Astrocyte (in vitro differentiated cells and primary cell): ENCODE data around the gene AGTRAP. TPM values are rescaled to one million over a fixed set of nuclear protein-coding genes. Genes with fewer than 3 reads are reported as not detected.

Experiments
- DNase-seq: peaks from one replicate; pipeline ENCODE4 v3.0.0-alpha.2; 2010; ENCODE audit warnings: low read depth
- FAIRE-seq: peaks from 2 replicates; lab custom pipeline; 2011; peaks lifted over from hg19 to GRCh38; lab: Jason Lieb, UNC
- H2AFZ ChIP-seq: 2 replicates; pipeline ENCODE4 v1.6.0; 2012; ENCODE audit warnings: low read depth, low read length, inconsistent platforms
- H3K27ac ChIP-seq: 2 replicates; pipeline ENCODE4 v1.5.1; 2011; ENCODE audit warnings: low read depth, low read length, inconsistent platforms
- H3K27me3 ChIP-seq: 2 replicates; pipeline ENCODE4 v1.6.0; 2011; ENCODE audit warnings: low read length, inconsistent platforms; ENCODE audit not compliant: insufficient read depth
- H3K36me3 ChIP-seq: 2 replicates; pipeline ENCODE4 v1.5.1; 2011; ENCODE audit warnings: low read length, inconsistent platforms; ENCODE audit not compliant: insufficient read depth
- H3K4me1 ChIP-seq: 2 replicates; pipeline ENCODE4 v1.5.1; 2011; ENCODE audit warnings: low read length, inconsistent platforms; ENCODE audit not compliant: insufficient read depth
- H3K4me2 ChIP-seq: 2 replicates; pipeline ENCODE4 v1.6.0; 2012; ENCODE audit warnings: low read length, inconsistent platforms
- H3K4me3 ChIP-seq: 2 replicates; pipeline ENCODE4 v1.5.1; 2011; ENCODE audit warnings: low read depth, mild to moderate bottlenecking, low read length, inconsistent platforms; ENCODE audit not compliant: insufficient read depth
- H3K79me2 ChIP-seq: 2 replicates; pipeline ENCODE4 v1.6.0; 2012; ENCODE audit warnings: mild to moderate bottlenecking, low read length, inconsistent platforms; ENCODE audit not compliant: insufficient read depth
- H3K9ac ChIP-seq: 2 replicates; pipeline ENCODE4 v1.6.0; 2012; ENCODE audit warnings: mild to moderate bottlenecking, low read length, inconsistent platforms
- H3K9me3 ChIP-seq: 2 replicates; pipeline ENCODE4 v1.5.1; 2012; ENCODE audit warnings: low read depth, mild to moderate bottlenecking, low read length, inconsistent platforms; ENCODE audit not compliant: insufficient read depth
- H4K20me1 ChIP-seq: 2 replicates; pipeline ENCODE4 v1.6.0; 2012; ENCODE audit warnings: low read length, inconsistent platforms; ENCODE audit not compliant: insufficient read depth
- H3K27ac Mint-ChIP-seq: one replicate; pipeline ENCODE4 v1.8.0; 2021; ENCODE audit warnings: mild to moderate bottlenecking, mixed read lengths; ENCODE audit not compliant: unreplicated experiment
- H3K27me3 Mint-ChIP-seq: one replicate; pipeline ENCODE4 v1.8.0; 2021; ENCODE audit warnings: low read depth, mixed read lengths; ENCODE audit not compliant: unreplicated experiment
- H3K36me3 Mint-ChIP-seq: one replicate; pipeline ENCODE4 v1.8.0; 2021; ENCODE audit warnings: low read depth, mixed read lengths; ENCODE audit not compliant: unreplicated experiment
- H3K4me1 Mint-ChIP-seq: one replicate; pipeline ENCODE4 v1.8.0; 2021; ENCODE audit warnings: low read depth, mixed read lengths; ENCODE audit not compliant: unreplicated experiment
- H3K4me3 Mint-ChIP-seq: one replicate; pipeline ENCODE4 v1.8.0; 2021; ENCODE audit warnings: mild to moderate bottlenecking, moderate library complexity, mixed read lengths; ENCODE audit not compliant: unreplicated experiment
- H3K9me3 Mint-ChIP-seq: one replicate; pipeline ENCODE4 v1.8.0; 2021; ENCODE audit warnings: mild to moderate bottlenecking, mixed read lengths; ENCODE audit not compliant: unreplicated experiment
- EZH2 ChIP-seq: IDR thresholded peaks from 2 replicates; pipeline ENCODE4 v1.6.1; 2012; ENCODE audit warnings: mild to moderate bottlenecking, low read length, inconsistent platforms; ENCODE audit not compliant: insufficient read depth
- total RNA-seq: library from RNA; stranded (reverse); gene quantifications from 2 replicates; pipeline ENCODE4 v1.2.1, GENCODE V29; 2021
- TF ChIP-seq, protein P1 (sequence below): IDR thresholded peaks from 2 replicates; pipeline ENCODE4 v1.5.1; 2011; ENCODE audit warnings: low read depth, mild to moderate bottlenecking, inconsistent platforms, low read length, moderate library complexity; ENCODE audit not compliant: insufficient read depth

The AGTRAP gene
- total RNA-seq, 1 donor from 2014 or later: 38.7 TPM

DNA sequence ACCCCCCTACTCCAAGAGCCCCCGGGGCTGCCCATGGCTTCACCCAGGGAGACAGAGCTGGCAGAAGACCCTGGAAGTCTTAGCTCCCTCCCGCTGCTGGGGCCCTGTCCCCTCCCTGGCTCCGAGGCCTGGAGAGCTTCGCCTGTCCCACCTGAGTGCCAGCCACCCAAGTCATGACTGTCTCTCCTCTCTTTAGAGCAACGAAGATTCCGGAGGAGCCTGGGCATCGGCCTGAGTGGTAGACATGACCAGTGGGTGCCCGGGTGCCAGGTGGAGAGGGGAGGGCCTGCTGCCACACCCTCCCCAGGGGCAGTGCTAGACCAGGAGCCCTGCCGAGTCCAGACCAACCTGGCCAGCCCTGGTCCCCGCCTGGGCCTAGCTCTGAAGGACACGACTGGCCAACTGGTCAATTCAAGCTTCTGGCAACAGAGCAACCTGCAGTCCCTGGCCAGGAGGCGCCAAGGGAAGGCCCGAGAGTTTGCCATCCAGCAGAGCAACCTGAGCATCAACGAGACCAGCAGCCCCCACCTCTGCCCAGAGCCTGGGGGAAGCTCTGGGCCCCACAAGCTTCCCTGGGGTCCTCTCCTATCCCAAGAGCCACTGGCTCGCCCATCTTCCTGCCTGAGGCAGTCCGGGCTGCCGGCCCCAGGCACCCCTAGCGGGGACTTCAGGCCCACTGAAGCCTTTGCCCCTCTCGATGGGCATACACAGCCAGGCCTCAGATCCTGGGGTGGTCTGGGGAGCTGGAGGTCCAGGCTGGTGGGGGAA is 29.9 kb downstream of the AGTRAP start:
- H3K27me3 Mint-ChIP-seq: peaks cover 40% of the 10 kb centered on the region
- H3K36me3 Mint-ChIP-seq: peaks cover 2% of the 10 kb centered on the region
- H3K9me3 Mint-ChIP-seq: no peaks in the 10 kb centered on the region
- no peaks in the 10 kb centered on the region for H3K36me3 ChIP-seq
- H3K4me1 Mint-ChIP-seq: no peaks in the 10 kb centered on the region
- DNase-seq (no peak), FAIRE-seq (no peak)
- H3K4me3 ChIP-seq: no peak overlapping the region
- H4K20me1 ChIP-seq: no peaks in the 10 kb centered on the region
- no peaks in the 10 kb centered on the region for H3K9me3 ChIP-seq
- no peaks in the 10 kb centered on the region for H3K79me2 ChIP-seq
- no peak overlapping the region for H3K27ac Mint-ChIP-seq
- no peak overlapping the region for H2AFZ ChIP-seq
- no peak overlapping the region for H3K27ac ChIP-seq
- no peak overlapping the region for H3K4me2 ChIP-seq
- no peak for TF ChIP-seq EZH2
- TF ChIP-seq, protein P1, sequence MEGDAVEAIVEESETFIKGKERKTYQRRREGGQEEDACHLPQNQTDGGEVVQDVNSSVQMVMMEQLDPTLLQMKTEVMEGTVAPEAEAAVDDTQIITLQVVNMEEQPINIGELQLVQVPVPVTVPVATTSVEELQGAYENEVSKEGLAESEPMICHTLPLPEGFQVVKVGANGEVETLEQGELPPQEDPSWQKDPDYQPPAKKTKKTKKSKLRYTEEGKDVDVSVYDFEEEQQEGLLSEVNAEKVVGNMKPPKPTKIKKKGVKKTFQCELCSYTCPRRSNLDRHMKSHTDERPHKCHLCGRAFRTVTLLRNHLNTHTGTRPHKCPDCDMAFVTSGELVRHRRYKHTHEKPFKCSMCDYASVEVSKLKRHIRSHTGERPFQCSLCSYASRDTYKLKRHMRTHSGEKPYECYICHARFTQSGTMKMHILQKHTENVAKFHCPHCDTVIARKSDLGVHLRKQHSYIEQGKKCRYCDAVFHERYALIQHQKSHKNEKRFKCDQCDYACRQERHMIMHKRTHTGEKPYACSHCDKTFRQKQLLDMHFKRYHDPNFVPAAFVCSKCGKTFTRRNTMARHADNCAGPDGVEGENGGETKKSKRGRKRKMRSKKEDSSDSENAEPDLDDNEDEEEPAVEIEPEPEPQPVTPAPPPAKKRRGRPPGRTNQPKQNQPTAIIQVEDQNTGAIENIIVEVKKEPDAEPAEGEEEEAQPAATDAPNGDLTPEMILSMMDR: no peak
- H3K4me3 Mint-ChIP-seq: no peak overlapping the region
- H3K9ac ChIP-seq: no peak overlapping the region
- H3K4me1 ChIP-seq: no peaks in the 10 kb centered on the region
- H3K27me3 ChIP-seq: peaks cover 19% of the 10 kb centered on the region

GRCh38 chr1:11766429-11766776 is 30.5 kb downstream of the AGTRAP start:
- DNase-seq (no peak), FAIRE-seq (no peak)
- peaks cover 35% of the 10 kb centered on the region for H3K27me3 Mint-ChIP-seq
- no peaks in the 10 kb centered on the region for H4K20me1 ChIP-seq
- no peak overlapping the region for H3K27ac Mint-ChIP-seq
- no peak overlapping the region for H3K4me3 ChIP-seq
- H3K4me3 Mint-ChIP-seq: no peak overlapping the region
- no peak overlapping the region for H3K27ac ChIP-seq
- H3K36me3 Mint-ChIP-seq: peaks cover 2% of the 10 kb centered on the region
- no peaks in the 10 kb centered on the region for H3K4me1 ChIP-seq
- H3K9me3 Mint-ChIP-seq: no peaks in the 10 kb centered on the region
- H3K27me3 ChIP-seq: peaks cover 18% of the 10 kb centered on the region
- no peaks in the 10 kb centered on the region for H3K4me1 Mint-ChIP-seq
- no peak overlapping the region for H3K4me2 ChIP-seq
- no peak overlapping the region for H2AFZ ChIP-seq
- no peaks in the 10 kb centered on the region for H3K9me3 ChIP-seq
- TF ChIP-seq EZH2: no peak
- TF ChIP-seq, protein P1: no peak
- H3K36me3 ChIP-seq: no peaks in the 10 kb centered on the region
- no peaks in the 10 kb centered on the region for H3K79me2 ChIP-seq
- H3K9ac ChIP-seq: no peak overlapping the region

DNA sequence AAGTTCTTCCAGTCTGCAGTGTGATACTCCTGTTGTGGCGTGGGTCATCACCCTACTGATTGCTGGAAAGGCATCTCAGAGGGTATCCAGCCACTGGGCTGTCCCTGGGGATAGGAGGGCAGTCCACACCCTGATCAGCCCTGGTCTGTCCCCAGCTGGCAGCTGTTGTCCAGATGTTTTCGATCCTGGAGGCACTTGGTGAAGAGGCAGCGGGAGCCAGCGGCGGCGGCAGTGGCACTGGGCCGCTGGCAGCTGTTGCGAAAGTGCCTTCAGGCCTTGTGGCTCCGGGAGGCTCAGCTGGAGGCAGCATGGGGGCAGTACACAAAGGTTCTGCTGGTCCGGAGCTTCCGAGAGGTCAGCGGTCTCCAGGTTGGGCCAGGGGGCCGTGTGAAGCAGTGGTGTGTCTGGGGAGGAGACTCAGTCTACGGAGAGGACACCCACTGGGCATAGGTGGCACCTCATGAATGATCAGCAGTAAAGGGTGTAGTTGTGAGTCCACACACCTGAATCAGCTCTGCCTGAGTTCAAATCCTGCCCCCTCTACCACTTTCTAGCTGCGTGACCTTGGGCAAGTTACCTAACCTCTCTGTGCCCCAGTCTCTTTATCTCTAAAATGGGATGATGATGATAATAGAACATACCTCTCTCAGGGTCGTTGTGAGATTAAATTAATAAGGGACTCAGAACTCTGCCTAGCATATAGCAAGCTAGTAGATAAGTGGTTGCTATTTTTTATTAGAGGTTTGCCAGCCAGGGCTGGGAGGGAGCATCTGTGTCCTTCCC is 32.2 kb downstream of the AGTRAP start:
- DNase-seq (no peak), FAIRE-seq (no peak)
- TF ChIP-seq, protein P1: no peak
- no peak for TF ChIP-seq EZH2
- H3K9me3 Mint-ChIP-seq: no peaks in the 10 kb centered on the region
- no peak overlapping the region for H3K4me2 ChIP-seq
- H4K20me1 ChIP-seq: no peaks in the 10 kb centered on the region
- no peak overlapping the region for H3K27ac ChIP-seq
- no peak overlapping the region for H2AFZ ChIP-seq
- peaks cover 8% of the 10 kb centered on the region for H3K27me3 ChIP-seq
- H3K4me3 ChIP-seq: no peak overlapping the region
- H3K4me3 Mint-ChIP-seq: no peak overlapping the region
- peaks cover 24% of the 10 kb centered on the region for H3K27me3 Mint-ChIP-seq
- H3K27ac Mint-ChIP-seq: no peak overlapping the region
- no peak overlapping the region for H3K9ac ChIP-seq
- no peaks in the 10 kb centered on the region for H3K4me1 ChIP-seq
- H3K4me1 Mint-ChIP-seq: no peaks in the 10 kb centered on the region
- no peaks in the 10 kb centered on the region for H3K9me3 ChIP-seq
- no peaks in the 10 kb centered on the region for H3K79me2 ChIP-seq
- no peaks in the 10 kb centered on the region for H3K36me3 Mint-ChIP-seq
- no peaks in the 10 kb centered on the region for H3K36me3 ChIP-seq
